GM19372 (cell line): ENCODE results near the gene PPP1R15B.

Experiments used
- ATAC-seq: cut with Tn5 transposase; IDR thresholded peaks from one replicate; pipeline ENCODE4 v1.9.1; 2021; ENCODE audit warnings: mild to moderate bottlenecking, low read depth, moderate library complexity; ENCODE audit not compliant: unreplicated experiment

PPP1R15B gene

GRCh38 chr1:204411451-204412204 is at the start of gene PPP1R15B:
Gene PPP1R15B (minus strand): TSS chr1:204411817. CDS start chr1:204411411, 406 bp downstream.
- peak; percentile 92 for ATAC-seq

GRCh38 chr1:204460346-204460745 is 48.7 kb upstream of the PPP1R15B start:
- ATAC-seq: no peak

- no peak for ATAC-seq
These were observed 48.1 kb upstream of the PPP1R15B start for GRCh38 chr1:204459706-204460105.

- no peak for ATAC-seq
These were observed 46.0 kb upstream of the PPP1R15B start for GRCh38 chr1:204457666-204458065.

- ATAC-seq: no peak
These were observed 45.3 kb upstream of the PPP1R15B start for GRCh38 chr1:204456826-204457442.

- ATAC-seq: no peak
These were observed 44.2 kb upstream of the PPP1R15B start for GRCh38 chr1:204455831-204456145.

- ATAC-seq: no peak
These were observed 43.6 kb upstream of the PPP1R15B start for GRCh38 chr1:204455063-204455830.

- ATAC-seq: no peak
These were observed 42.9 kb upstream of the PPP1R15B start for GRCh38 chr1:204454476-204454875.

GRCh38 chr1:204453141-204453772 is 41.6 kb upstream of the PPP1R15B start:
- ATAC-seq: peak; percentile 76

- no peak for ATAC-seq
These were observed 39.9 kb upstream of the PPP1R15B start for GRCh38 chr1:204451352-204452124.

GRCh38 chr1:204450461-204451257 is 39.0 kb upstream of the PPP1R15B start:
- ATAC-seq: no peak

GRCh38 chr1:204449678-204450280 is 38.2 kb upstream of the PPP1R15B start:
- ATAC-seq: no peak

- no peak for ATAC-seq
These were observed 37.5 kb upstream of the PPP1R15B start for GRCh38 chr1:204448991-204449677.

- no peak for ATAC-seq
These were observed 36.8 kb upstream of the PPP1R15B start for GRCh38 chr1:204448344-204448964.

GRCh38 chr1:204447736-204448135 is 36.1 kb upstream of the PPP1R15B start:
- no peak for ATAC-seq

- no peak for ATAC-seq
These were observed 35.6 kb upstream of the PPP1R15B start for GRCh38 chr1:204447190-204447589.

GRCh38 chr1:204446413-204447111 is 34.9 kb upstream of the PPP1R15B start:
- ATAC-seq: peak; percentile 67
